Measurements from ENCODE around the gene HDDC2.
A peak's percentile ranks its signal among the peaks of the same experiment; 100 is the strongest.

GRCh38 chr6:125314009-125314581 is 12.3 kb upstream of the HDDC2 start:
- TF ChIP-seq CTCF (conservative IDR thresholded peaks at IDR 0.05; ENCODE audit: low read length) (peak; percentile 98), EZH2phosphoT487 (IDR thresholded peaks at IDR 0.05; ENCODE audit: borderline replicate concordance, low read depth, low read length) (no peak)
